CD14-positive monocyte (primary cell): Measurements from ENCODE around the gene CELSR1. TPM values are rescaled to one million over a fixed set of nuclear protein-coding genes. Genes with fewer than 3 reads are reported as not detected.
A peak's percentile ranks its signal among the peaks of the same experiment; 100 is the strongest.

ENCODE experiments used
- DNase-seq, 3 donors: peaks; one replicate each; pipeline ENCODE4 v3.0.0-alpha.2; 2011 to 2022
- H2AFZ ChIP-seq: 2 replicates; pipeline ENCODE4 v1.6.0; 2012; ENCODE audit warnings: mild to moderate bottlenecking, low read depth, low read length, inconsistent platforms; ENCODE audit not compliant: insufficient read depth, poor library complexity, severe bottlenecking
- H3K27ac ChIP-seq, 2 donors: 1 replicate in 1 of 2; 2 replicates in 1 of 2; pipeline ENCODE4 v1.5.1; 2012 to 2013; ENCODE audit warnings: low read length in 2 of 2, control low read depth in 1 of 2, inconsistent platforms in 1 of 2, low read depth in 1 of 2, mild to moderate bottlenecking in 1 of 2
- H3K27me3 ChIP-seq, 2 donors: one replicate each; pipeline versions ENCODE4 v1.6.0 to v1.6.1; 2011 to 2013; ENCODE audit warnings: low read length in 2 of 2; ENCODE audit not compliant: control insufficient read depth in 2 of 2, insufficient read depth in 2 of 2
- H3K36me3 ChIP-seq, 2 donors: replicated peaks in 1 of 2; 1 replicate in 1 of 2; 2 replicates in 1 of 2; pipeline versions ENCODE4 v1.5.1 to v1.6.1; 2012 to 2013; ENCODE audit warnings: low read length in 2 of 2, control low read depth in 1 of 2, inconsistent platforms in 1 of 2, mild to moderate bottlenecking in 1 of 2; ENCODE audit not compliant: insufficient read depth in 2 of 2, control insufficient read depth in 1 of 2
- H3K4me1 ChIP-seq, 2 donors: 1 replicate in 1 of 2; 2 replicates in 1 of 2; pipeline versions ENCODE4 v1.5.1 to v1.6.1; 2012 to 2013; ENCODE audit warnings: low read length in 2 of 2, control low read depth in 1 of 2, inconsistent platforms in 1 of 2, mild to moderate bottlenecking in 1 of 2, moderate library complexity in 1 of 2; ENCODE audit not compliant: insufficient read depth in 2 of 2, control insufficient read depth in 1 of 2
- H3K4me2 ChIP-seq: replicated peaks from 2 replicates; pipeline ENCODE3; 2012; ENCODE audit warnings: low read length, moderate library complexity, mild to moderate bottlenecking; ENCODE audit not compliant: poor library complexity, severe bottlenecking; ENCODE audit errors: extremely low read depth
- H3K4me3 ChIP-seq, 3 experiments: fragments of 200-600 bp in 1 of 3; sonication (generic) in 1 of 3; replicated peaks in 1 of 3; 1 replicate in 2 of 3; 2 replicates in 1 of 3; pipeline ENCODE4 v1.5.1; 2011 to 2013; ENCODE audit warnings: low read length in 3 of 3, mild to moderate bottlenecking in 3 of 3, control low read depth in 2 of 3, low read depth in 2 of 3, inconsistent platforms in 1 of 3, moderate library complexity in 1 of 3
- H3K79me2 ChIP-seq: 2 replicates; pipeline ENCODE4 v1.6.0; 2012; ENCODE audit warnings: mild to moderate bottlenecking, control low read depth, inconsistent platforms, low read length, moderate library complexity; ENCODE audit not compliant: insufficient read depth
- H3K9ac ChIP-seq: 2 replicates; pipeline ENCODE4 v1.6.0; 2017; ENCODE audit warnings: low read length, mild to moderate bottlenecking; ENCODE audit not compliant: insufficient read depth, poor library complexity, severe bottlenecking
- H3K9me3 ChIP-seq, 2 donors: replicated peaks in 1 of 2; 1 replicate in 1 of 2; 2 replicates in 1 of 2; pipeline versions ENCODE4 v1.5.1 to v1.6.1; 2012 to 2013; ENCODE audit warnings: low read length in 2 of 2, control low read depth in 1 of 2; ENCODE audit not compliant: control insufficient read depth in 1 of 2, insufficient read depth in 1 of 2
- H4K20me1 ChIP-seq: 2 replicates; pipeline ENCODE4 v1.6.0; 2012; ENCODE audit warnings: mild to moderate bottlenecking, low read length, control low read depth, moderate library complexity; ENCODE audit not compliant: insufficient read depth
- H3K27ac Mint-ChIP-seq, 7 donors: one replicate each; pipeline ENCODE4 v1.8.0; 2020; ENCODE audit warnings: mild to moderate bottlenecking in 7 of 7, mixed read lengths in 7 of 7, moderate library complexity in 6 of 7, inconsistent platforms in 2 of 7
- H3K27me3 Mint-ChIP-seq, 3 donors: one replicate each; pipeline ENCODE4 v1.8.0; 2021 to 2022; ENCODE audit warnings: low read depth in 3 of 3, mild to moderate bottlenecking in 3 of 3, mixed read lengths in 3 of 3, moderate library complexity in 3 of 3, inconsistent platforms in 1 of 3
- H3K36me3 Mint-ChIP-seq, 2 donors: one replicate each; pipeline ENCODE4 v1.8.0; 2020; ENCODE audit warnings: mixed read lengths in 2 of 2, inconsistent platforms in 1 of 2, mild to moderate bottlenecking in 1 of 2
- H3K4me1 Mint-ChIP-seq: one replicate; pipeline ENCODE4 v1.8.0; 2020; ENCODE audit warnings: mild to moderate bottlenecking, mixed read lengths
- H3K4me3 Mint-ChIP-seq, 2 donors: one replicate each; pipeline ENCODE4 v1.8.0; 2020; ENCODE audit warnings: mild to moderate bottlenecking in 2 of 2, mixed read lengths in 2 of 2, moderate library complexity in 1 of 2
- H3K9me3 Mint-ChIP-seq, 7 donors: one replicate each; pipeline ENCODE4 v1.8.0; 2020 to 2022; ENCODE audit warnings: mixed read lengths in 7 of 7, mild to moderate bottlenecking in 6 of 7, moderate library complexity in 6 of 7, inconsistent platforms in 2 of 7
- CTCF ChIP-seq: fragments of 200-600 bp; IDR thresholded peaks from one replicate; pipeline ENCODE4 v1.8.0; 2022; ENCODE audit warnings: antibody characterized with exemption, mild to moderate bottlenecking
- WGBS: methylation state at CpG from one replicate; pipeline ENCODE4 v1.1.5; 2013; ENCODE audit warnings: missing lambda C conversion rate; ENCODE audit not compliant: insufficient coverage; 5-methylcytosine and 5-hydroxymethylcytosine counted together
- intact Hi-C, 2 donors: fragments of 100-400 bp; cut with micrococcal nuclease; formaldehyde crosslinking; loops; one replicate each; pipeline versions ENCODE4 v1.15.0 to v1.15.1; 2023
- polyA plus RNA-seq, 3 donors: library from polyadenylated mRNA; depleted of rRNA in 1 of 3; unstranded in 2 of 3; stranded (reverse) in 1 of 3; fragments of 300-500 nt in 2 of 3; fragments of >200 nt in 1 of 3; fragmentation: Illumina TruSeq in 2 of 3; gene quantifications; 1 replicate in 2 of 3; 2 replicates in 1 of 3; pipeline ENCODE4 v1.2.3, GENCODE V29; 2012 to 2021

CELSR1 gene
- polyA plus RNA-seq, 3 donors = 0.16 TPM; not detected in 2

- 98% methylated on average over 4 of the region's 9 CpGs for WGBS
- H3K36me3 Mint-ChIP-seq = peaks cover 2 to 3% of the 10 kb centered on the region in 2 donors
- H3K4me3 ChIP-seq = no peak overlapping the region
- H3K36me3 ChIP-seq = no peaks in the 10 kb centered on the region
- peaks cover 25% of the 10 kb centered on the region for H3K4me1 Mint-ChIP-seq
- H4K20me1 ChIP-seq = no peaks in the 10 kb centered on the region
- no peaks in the 10 kb centered on the region for H3K27me3 ChIP-seq
- TF ChIP-seq CTCF = no peak
- peaks cover 5 to 16% (median 10%) of the 10 kb centered on the region in 7 donors for H3K9me3 Mint-ChIP-seq
- H3K4me1 ChIP-seq = peaks cover 7 to 22% of the 10 kb centered on the region in 2 donors
- H3K27ac Mint-ChIP-seq = no peak overlapping the region
- H3K4me2 ChIP-seq = no peak overlapping the region
- DNase-seq = no peak
- H3K27me3 Mint-ChIP-seq = peaks cover 8 to 10% (median 9%) of the 10 kb centered on the region in 3 donors
- H3K9ac ChIP-seq = no peak overlapping the region
- no peaks in the 10 kb centered on the region for H3K79me2 ChIP-seq
- intact Hi-C loops = no loop called here
- no peak overlapping the region for H2AFZ ChIP-seq
- H3K27ac ChIP-seq = no peak overlapping the region
- H3K4me3 Mint-ChIP-seq = no peak overlapping the region
- peaks cover 10 to 15% of the 10 kb centered on the region in 2 donors for H3K9me3 ChIP-seq
Measured at GRCh38 chr22:46551321-46551720, 13.9 kb upstream of the CELSR1 start.

GRCh38 chr22:46549971-46550641, 12.7 kb upstream of the CELSR1 start:
- Histone ChIP-seq H3K9me3 (peaks cover 10 to 15% of the 10 kb centered on the region in 2 donors), H3K27ac (no peak overlapping the region), H3K9ac (no peak overlapping the region), H3K4me2 (no peak overlapping the region), H3K4me1 (peaks cover 7 to 22% of the 10 kb centered on the region in 2 donors), H3K79me2 (no peaks in the 10 kb centered on the region), H4K20me1 (no peaks in the 10 kb centered on the region), H3K27me3 (no peaks in the 10 kb centered on the region), H2AFZ (no peak overlapping the region), H3K4me3 (no peak overlapping the region), H3K36me3 (no peaks in the 10 kb centered on the region)
- Mint-ChIP-seq H3K36me3 (peaks cover 2 to 3% of the 10 kb centered on the region in 2 donors), H3K9me3 (peaks cover 5 to 16% (median 10%) of the 10 kb centered on the region in 7 donors), H3K27me3 (peaks cover 8 to 10% (median 9%) of the 10 kb centered on the region in 3 donors), H3K4me3 (no peak overlapping the region), H3K4me1 (peaks cover 30% of the 10 kb centered on the region), H3K27ac (peak overlapping the region in 1 of 7 donors; percentile 6)
- no peak for TF ChIP-seq CTCF
- no peak for DNase-seq
- intact Hi-C loops = loop anchor here in 1 of 2 donors (10.0 kb wide), 1 partner anchor 425 kb away; no protein-coding TSS in a partner anchor
- 95% methylated on average over 8 of the region's 17 CpGs for WGBS
